Astrocyte of the spinal cord (primary cell): ENCODE results near the gene ITGA7.

ENCODE experiments used
- DNase-seq: peaks from one replicate; pipeline ENCODE4 v3.0.0; 2011; ENCODE audit warnings: low read depth, low spot score
- H3K4me3 ChIP-seq: 2 replicates; pipeline ENCODE4 v1.5.1; 2011; ENCODE audit warnings: low read depth, mild to moderate bottlenecking, low read length, moderate library complexity
- in situ Hi-C: cut with HindIII; loops from 2 replicates; pipeline ENCODE4 v1.10.0; 2017; ENCODE audit warnings: low sequenced_read_pairs
- TF ChIP-seq, protein P1 (sequence below): IDR thresholded peaks from 2 replicates; pipeline ENCODE4 v1.5.1; 2012; ENCODE audit warnings: low read depth, mild to moderate bottlenecking, low read length, inconsistent platforms

ITGA7 gene

DNA sequence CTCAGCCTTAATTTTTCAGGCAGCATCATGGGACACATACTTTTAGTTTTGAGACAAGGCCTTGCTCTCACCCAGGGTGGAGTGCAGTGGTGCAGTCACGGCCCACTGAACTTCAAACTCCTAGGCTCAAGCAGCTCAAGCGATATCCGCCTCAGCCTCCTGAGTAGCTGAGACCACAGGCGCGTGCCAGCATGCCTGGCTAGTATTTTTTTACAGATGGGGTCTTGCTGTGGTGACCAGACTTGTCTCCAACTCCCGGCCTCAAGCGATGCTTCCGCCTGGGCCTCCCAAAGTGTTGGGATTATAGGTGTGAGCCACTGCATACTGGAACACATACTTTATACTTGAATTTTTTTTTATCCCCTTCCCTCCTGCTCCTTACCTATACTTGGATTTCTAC lies 15.2 kb upstream of the ITGA7 start:
- no peak overlapping the region for H3K4me3 ChIP-seq
- TF ChIP-seq, protein P1, sequence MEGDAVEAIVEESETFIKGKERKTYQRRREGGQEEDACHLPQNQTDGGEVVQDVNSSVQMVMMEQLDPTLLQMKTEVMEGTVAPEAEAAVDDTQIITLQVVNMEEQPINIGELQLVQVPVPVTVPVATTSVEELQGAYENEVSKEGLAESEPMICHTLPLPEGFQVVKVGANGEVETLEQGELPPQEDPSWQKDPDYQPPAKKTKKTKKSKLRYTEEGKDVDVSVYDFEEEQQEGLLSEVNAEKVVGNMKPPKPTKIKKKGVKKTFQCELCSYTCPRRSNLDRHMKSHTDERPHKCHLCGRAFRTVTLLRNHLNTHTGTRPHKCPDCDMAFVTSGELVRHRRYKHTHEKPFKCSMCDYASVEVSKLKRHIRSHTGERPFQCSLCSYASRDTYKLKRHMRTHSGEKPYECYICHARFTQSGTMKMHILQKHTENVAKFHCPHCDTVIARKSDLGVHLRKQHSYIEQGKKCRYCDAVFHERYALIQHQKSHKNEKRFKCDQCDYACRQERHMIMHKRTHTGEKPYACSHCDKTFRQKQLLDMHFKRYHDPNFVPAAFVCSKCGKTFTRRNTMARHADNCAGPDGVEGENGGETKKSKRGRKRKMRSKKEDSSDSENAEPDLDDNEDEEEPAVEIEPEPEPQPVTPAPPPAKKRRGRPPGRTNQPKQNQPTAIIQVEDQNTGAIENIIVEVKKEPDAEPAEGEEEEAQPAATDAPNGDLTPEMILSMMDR: no peak
- DNase-seq: no peak
- in situ Hi-C loops: no loop called here

- DNase-seq: no peak
- TF ChIP-seq, protein P1: no peak
- H3K4me3 ChIP-seq: no peak overlapping the region
- in situ Hi-C loops: no loop called here
Measured at GRCh38 chr12:55721601-55722213, 14.0 kb upstream of the ITGA7 start.

GRCh38 chr12:55720894-55721444 lies 13.3 kb upstream of the ITGA7 start:
- TF ChIP-seq, protein P1: peak; percentile 66
- H3K4me3 ChIP-seq: no peak overlapping the region
- DNase-seq: peak; percentile 94
- in situ Hi-C loops: no loop called here

DNA sequence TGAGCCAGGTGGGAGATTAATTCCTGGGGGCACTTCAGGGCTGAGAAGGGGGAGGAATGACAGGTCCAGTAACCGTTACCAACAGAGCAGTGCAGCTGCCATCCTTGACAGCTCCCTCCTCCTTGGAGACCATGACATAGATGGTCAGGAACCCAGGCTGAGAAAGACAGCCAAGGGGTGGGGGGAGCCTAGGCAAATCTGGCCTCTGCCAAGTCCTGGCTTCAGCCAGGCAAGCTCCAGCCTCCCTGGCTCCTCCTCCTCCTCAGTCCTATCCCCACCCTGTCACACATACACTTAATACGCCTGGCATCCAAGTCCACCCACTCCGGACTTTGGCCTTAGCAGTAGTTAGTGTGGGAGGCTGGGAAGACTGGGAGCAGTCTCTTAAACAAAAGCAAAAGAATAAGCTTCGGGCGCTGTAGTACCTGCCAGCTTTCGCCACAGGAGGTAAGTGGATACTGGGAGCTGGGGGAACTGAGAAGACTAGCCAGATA lies 12.4 kb upstream of the ITGA7 start, which contains the start of gene RDH5:
Gene RDH5, plus strand, starts transcription at position 323 of the 494 bp plus-strand sequence. CDS start 792 bp downstream, outside the sequence.
- DNase-seq: peak; percentile 78
- no peak within 1 kb of the TSS for H3K4me3 ChIP-seq
- in situ Hi-C loops: no loop called here
- TF ChIP-seq, protein P1: no peak

DNA sequence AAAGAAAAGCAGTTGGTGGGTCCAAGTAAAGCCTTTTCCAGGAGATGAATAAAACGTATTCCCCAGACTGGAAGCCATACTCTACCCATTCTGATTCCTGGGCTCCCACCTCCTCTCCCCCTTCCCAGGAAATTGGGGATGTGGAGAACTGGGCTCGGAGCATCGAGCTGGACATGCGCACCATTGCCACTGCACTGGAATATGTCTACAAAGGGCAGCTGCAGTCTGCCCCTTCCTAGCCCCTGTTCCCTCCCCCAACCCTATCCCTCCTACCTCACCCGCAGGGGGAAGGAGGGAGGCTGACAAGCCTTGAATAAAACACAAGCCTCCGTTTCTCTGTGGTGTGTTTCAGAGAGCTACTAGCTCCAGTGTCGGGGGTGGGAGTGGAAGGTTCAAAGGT lies 11.7 kb upstream of the ITGA7 start:
- TF ChIP-seq, protein P1: no peak
- in situ Hi-C loops: no loop called here
- H3K4me3 ChIP-seq: no peak overlapping the region
- no peak for DNase-seq

- no peak overlapping the region for H3K4me3 ChIP-seq
- no peak for DNase-seq
- TF ChIP-seq, protein P1: no peak
- in situ Hi-C loops: no loop called here
Measured at GRCh38 chr12:55718624-55719275, 11.0 kb upstream of the ITGA7 start.
